OCI-LY7 (cell line): ENCODE results near the gene RNF25. TPM values are rescaled to one million over a fixed set of nuclear protein-coding genes. Genes with fewer than 3 reads are reported as not detected.

Experiments used
- BruUV-seq: library from RNA; stranded (reverse); fragments of 400-500 nt; replicated peaks from 2 replicates; lab custom pipeline; 2021; lab: Mats Ljungman, UMichigan
- CTCF ChIA-PET: fragments of 300-600 bp; sonication (Branson Sonifier 250); formaldehyde crosslinking; loops from one replicate; lab custom pipeline; 2022; ENCODE audit warnings: antibody characterized with exemption; ENCODE audit not compliant: unreplicated experiment; lab: Charles Lee
- POLR2A ChIA-PET: fragments of 300-600 bp; sonication (Branson Sonifier 250); formaldehyde crosslinking; loops from one replicate; lab custom pipeline; 2022; ENCODE audit warnings: antibody characterized with exemption; lab: Charles Lee
- DNase-seq: peaks from one replicate; pipeline ENCODE4 v3.0.0-alpha.2; 2015; ENCODE audit warnings: low spot score
- H2AFZ ChIP-seq: fragments of 200-600 bp; sonication (generic), shearing (Covaris generic); 2 replicates; pipeline ENCODE4 v1.6.1; 2014; ENCODE audit warnings: mild to moderate bottlenecking, antibody characterized with exemption, low read length, moderate library complexity
- H3K27ac ChIP-seq: fragments of 200-600 bp; sonication (generic); 2 replicates; pipeline ENCODE4 v1.5.1; 2014; ENCODE audit warnings: mixed run types, low read depth, mild to moderate bottlenecking, moderate library complexity, low read length, inconsistent platforms; ENCODE audit not compliant: poor library complexity, severe bottlenecking
- H3K36me3 ChIP-seq: fragments of 200-600 bp; sonication (generic); 2 replicates; pipeline ENCODE4 v1.6.1; 2014; ENCODE audit warnings: mild to moderate bottlenecking, antibody characterized with exemption, low read length, moderate library complexity, mixed read lengths; ENCODE audit not compliant: insufficient read depth
- H3K4me1 ChIP-seq: fragments of 200-600 bp; sonication (generic); 2 replicates; pipeline ENCODE4 v1.5.1; 2014; ENCODE audit warnings: mild to moderate bottlenecking, low read length; ENCODE audit not compliant: insufficient read depth, poor library complexity, severe bottlenecking
- H3K4me2 ChIP-seq: fragments of 200-600 bp; sonication (generic); 2 replicates; pipeline ENCODE4 v1.6.1; 2014; ENCODE audit warnings: mild to moderate bottlenecking, low read length
- H3K4me3 ChIP-seq: fragments of 200-600 bp; sonication (generic); 2 replicates; pipeline ENCODE4 v1.5.1; 2014; ENCODE audit warnings: mild to moderate bottlenecking, low read depth, low read length; ENCODE audit not compliant: poor library complexity, severe bottlenecking
- H3K79me2 ChIP-seq: fragments of 200-600 bp; sonication (generic); 2 replicates; pipeline ENCODE4 v1.6.1; 2016; ENCODE audit warnings: low read depth, mild to moderate bottlenecking, low read length, moderate library complexity, mixed read lengths; ENCODE audit not compliant: insufficient read depth
- H3K9me2 ChIP-seq: fragments of 200-600 bp; sonication (generic); 2 replicates; pipeline ENCODE4 v1.6.1; 2016; ENCODE audit warnings: mild to moderate bottlenecking, low read length, mixed read lengths; ENCODE audit not compliant: insufficient read depth
- H3K9me3 ChIP-seq: fragments of 200-600 bp; sonication (generic); 2 replicates; pipeline ENCODE4 v1.6.1; 2014; ENCODE audit warnings: mild to moderate bottlenecking, mixed run types, low read length, mixed read lengths
- H4K20me1 ChIP-seq: fragments of 200-600 bp; sonication (generic); 2 replicates; pipeline ENCODE4 v1.6.1; 2014; ENCODE audit warnings: mild to moderate bottlenecking, antibody characterized with exemption, low read length, moderate library complexity, mixed read lengths; ENCODE audit not compliant: insufficient read depth
- CTCF ChIP-seq: fragments of 200-600 bp; sonication (generic); conservative IDR thresholded peaks from 2 replicates; pipeline ENCODE4 v1.5.1; 2014; ENCODE audit warnings: mild to moderate bottlenecking, antibody characterized with exemption, low read length, moderate library complexity, mixed read lengths
- EZH2phosphoT487 ChIP-seq: fragments of 200-600 bp; sonication (generic); IDR thresholded peaks from 2 replicates; pipeline ENCODE4 v1.6.1; 2018; ENCODE audit warnings: low read depth, borderline replicate concordance, mild to moderate bottlenecking, mixed run types, antibody characterized with exemption, low read length, moderate library complexity, mixed read lengths
- intact Hi-C: fragments of 100-400 bp; cut with micrococcal nuclease; formaldehyde crosslinking; loops from one replicate; pipeline ENCODE4 v1.10.0; 2022; ENCODE audit not compliant: unreplicated experiment
- total RNA-seq, 2 experiments: library from RNA; depleted of rRNA in 1 of 2; stranded (reverse); fragments of >200 nt in 1 of 2; shearing (Covaris generic) in 1 of 2; gene quantifications; 2 replicates each; pipeline ENCODE4 v1.2.3, GENCODE V29; 2014 to 2022

The RNF25 gene
- total RNA-seq, 2 experiments from 2014 or later, result 24.0 to 25.8 TPM

DNA sequence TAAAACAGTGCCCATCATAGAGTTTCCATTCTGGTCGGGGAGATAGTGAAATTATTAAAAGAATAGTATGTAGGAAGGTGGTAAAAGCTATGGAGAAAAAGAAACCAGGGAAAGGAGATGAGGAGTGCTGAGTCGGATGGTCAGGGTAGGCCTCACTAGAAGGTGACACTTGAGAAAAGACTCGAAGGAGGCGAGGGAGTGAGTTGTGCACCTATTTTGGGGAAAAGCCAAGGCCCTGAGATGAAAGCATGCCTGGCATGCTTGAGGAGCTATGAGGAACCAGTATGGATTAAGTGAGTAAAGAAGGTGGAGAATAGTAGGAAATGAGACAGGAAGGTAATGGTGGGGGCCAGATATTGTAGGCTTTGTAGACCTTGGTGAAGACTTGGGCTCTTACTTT, 31.5 kb upstream of the RNF25 start:
- POLR2A ChIA-PET, result no interaction called here
- no peaks in the 10 kb centered on the region for H3K36me3 ChIP-seq
- H3K79me2 ChIP-seq, result no peaks in the 10 kb centered on the region
- CTCF ChIA-PET, result no interaction called here
- H3K4me1 ChIP-seq, result no peaks in the 10 kb centered on the region
- BruUV-seq, result no TSS peak
- no peak for TF ChIP-seq EZH2phosphoT487
- TF ChIP-seq CTCF, result no peak
- DNase-seq, result no peak
- no peak overlapping the region for H2AFZ ChIP-seq
- no peaks in the 10 kb centered on the region for H3K9me3 ChIP-seq
- H3K27ac ChIP-seq, result no peak overlapping the region
- no peaks in the 10 kb centered on the region for H4K20me1 ChIP-seq
- H3K4me2 ChIP-seq, result no peak overlapping the region
- intact Hi-C loops, result no loop called here
- no peak overlapping the region for H3K4me3 ChIP-seq
- no peaks in the 10 kb centered on the region for H3K9me2 ChIP-seq

- CTCF ChIA-PET, result no interaction called here
Measured at GRCh38 chr2:218701806-218702205, 30.0 kb upstream of the RNF25 start.

More at GRCh38 chr2:218701806-218702205, 30.0 kb upstream of the RNF25 start:
- no peak for DNase-seq
- Histone ChIP-seq H2AFZ (no peak overlapping the region), H3K4me1 (no peaks in the 10 kb centered on the region), H3K4me3 (no peak overlapping the region), H3K4me2 (no peak overlapping the region), H3K27ac (no peak overlapping the region), H3K36me3 (no peaks in the 10 kb centered on the region), H4K20me1 (no peaks in the 10 kb centered on the region), H3K9me2 (no peaks in the 10 kb centered on the region), H3K9me3 (no peaks in the 10 kb centered on the region), H3K79me2 (no peaks in the 10 kb centered on the region)
- TF ChIP-seq EZH2phosphoT487 (no peak), CTCF (no peak)
- POLR2A ChIA-PET, result interaction anchor here (1.3 kb wide), 2 partner anchors 44 to 74 kb away, joined by 3 read pairs; no protein-coding TSS in a partner anchor
- intact Hi-C loops, result no loop called here
- BruUV-seq, result no TSS peak
